CD1c-positive myeloid dendritic cell (primary cell): Measurements from ENCODE around the gene MPRIP.

Experiments
- DNase-seq: peaks from one replicate; pipeline ENCODE4 v3.0.0-alpha.2; 2016; ENCODE audit errors: extremely low spot score

MPRIP gene

GRCh38 chr17:17028059-17028877, 14.0 kb upstream of the MPRIP start:
- no peak for DNase-seq

- DNase-seq = no peak
Measured at GRCh38 chr17:17028878-17029535, 13.2 kb upstream of the MPRIP start.

DNA sequence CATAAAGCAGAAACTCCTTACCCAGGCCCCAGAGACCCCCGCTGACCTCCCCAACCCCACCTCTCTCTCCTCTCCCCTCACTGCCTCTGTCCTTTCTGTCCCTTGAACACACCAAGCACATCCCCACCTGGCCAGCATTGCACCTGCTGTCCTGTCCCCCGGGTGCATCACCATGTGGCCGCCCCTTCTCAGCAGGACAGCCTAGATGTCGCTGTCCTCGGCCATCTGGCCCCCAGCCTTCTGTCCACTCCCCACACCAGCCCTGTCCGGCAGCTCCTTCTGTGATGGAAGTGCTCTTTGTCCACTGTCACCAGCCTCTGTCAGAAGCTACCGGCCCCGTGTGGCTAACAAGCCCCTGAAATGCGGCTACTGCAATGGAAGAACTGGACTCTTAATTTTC, 12.3 kb upstream of the MPRIP start:
- no peak for DNase-seq

GRCh38 chr17:17030515-17031211, 11.6 kb upstream of the MPRIP start:
- DNase-seq = no peak

DNA sequence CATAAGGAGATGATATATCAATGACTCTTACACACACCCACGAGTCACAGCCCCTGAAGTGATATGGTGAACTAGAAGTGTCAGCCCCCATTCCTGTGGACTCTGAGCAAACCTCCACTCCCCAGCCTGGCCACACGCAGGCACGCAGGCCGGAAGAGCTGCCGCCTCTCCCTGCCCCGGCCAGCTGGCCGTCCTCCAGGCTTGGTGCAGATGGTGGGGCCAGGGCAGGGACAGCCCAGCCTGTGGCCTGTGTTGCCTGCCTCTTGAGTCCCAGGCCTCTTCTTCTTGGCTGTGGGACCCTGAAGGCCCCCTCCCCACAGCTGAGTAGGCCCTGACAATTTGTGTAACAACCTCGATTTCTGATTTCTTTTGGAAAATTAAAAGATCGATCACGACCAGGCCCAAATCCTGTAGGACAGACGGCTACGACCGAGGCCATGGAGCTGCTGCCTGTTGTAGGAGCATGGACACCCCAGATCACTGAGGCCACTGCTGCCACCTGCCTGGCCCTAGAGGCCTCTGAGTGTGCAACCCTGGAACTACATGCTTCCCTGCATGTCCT, 10.0 kb upstream of the MPRIP start:
- DNase-seq = no peak

- DNase-seq = no peak
Measured at GRCh38 chr17:17033466-17033865, 8.8 kb upstream of the MPRIP start.

GRCh38 chr17:17034026-17034425, 8.2 kb upstream of the MPRIP start:
- no peak for DNase-seq

GRCh38 chr17:17034496-17035075, 7.7 kb upstream of the MPRIP start:
- DNase-seq = no peak

GRCh38 chr17:17035490-17035889, 6.8 kb upstream of the MPRIP start:
- DNase-seq = peak; percentile 11

- DNase-seq = no peak
Measured at GRCh38 chr17:17035920-17036523, 6.2 kb upstream of the MPRIP start.

DNA sequence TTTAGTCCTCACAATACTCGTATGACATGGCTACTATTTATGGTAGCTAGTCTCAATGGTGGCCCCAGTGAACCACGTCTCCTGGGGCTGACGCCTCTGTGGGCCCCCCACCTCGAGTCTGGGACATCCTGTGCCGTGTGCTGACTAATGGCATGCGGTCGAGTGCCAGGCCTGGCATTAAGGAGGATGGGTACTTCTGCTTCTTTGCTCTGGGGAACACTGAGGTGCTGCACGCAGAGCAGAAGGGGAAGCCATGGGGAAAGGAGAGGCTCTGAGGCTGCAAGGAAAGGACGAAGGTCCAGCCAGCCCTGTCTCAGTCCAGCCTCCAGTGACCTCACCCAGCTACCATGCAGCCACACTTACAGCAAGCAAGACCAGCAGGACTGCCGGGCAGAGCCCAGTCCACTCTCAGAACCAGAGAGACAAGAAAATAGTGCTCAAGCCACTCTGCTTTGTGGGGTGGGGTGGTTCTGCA, 5.7 kb upstream of the MPRIP start:
- DNase-seq = peak; percentile 82

- DNase-seq = no peak
Measured at GRCh38 chr17:17039911-17040310, 2.3 kb upstream of the MPRIP start.

GRCh38 chr17:17041018-17041521, 1.2 kb upstream of the MPRIP start:
- DNase-seq = no peak

DNA sequence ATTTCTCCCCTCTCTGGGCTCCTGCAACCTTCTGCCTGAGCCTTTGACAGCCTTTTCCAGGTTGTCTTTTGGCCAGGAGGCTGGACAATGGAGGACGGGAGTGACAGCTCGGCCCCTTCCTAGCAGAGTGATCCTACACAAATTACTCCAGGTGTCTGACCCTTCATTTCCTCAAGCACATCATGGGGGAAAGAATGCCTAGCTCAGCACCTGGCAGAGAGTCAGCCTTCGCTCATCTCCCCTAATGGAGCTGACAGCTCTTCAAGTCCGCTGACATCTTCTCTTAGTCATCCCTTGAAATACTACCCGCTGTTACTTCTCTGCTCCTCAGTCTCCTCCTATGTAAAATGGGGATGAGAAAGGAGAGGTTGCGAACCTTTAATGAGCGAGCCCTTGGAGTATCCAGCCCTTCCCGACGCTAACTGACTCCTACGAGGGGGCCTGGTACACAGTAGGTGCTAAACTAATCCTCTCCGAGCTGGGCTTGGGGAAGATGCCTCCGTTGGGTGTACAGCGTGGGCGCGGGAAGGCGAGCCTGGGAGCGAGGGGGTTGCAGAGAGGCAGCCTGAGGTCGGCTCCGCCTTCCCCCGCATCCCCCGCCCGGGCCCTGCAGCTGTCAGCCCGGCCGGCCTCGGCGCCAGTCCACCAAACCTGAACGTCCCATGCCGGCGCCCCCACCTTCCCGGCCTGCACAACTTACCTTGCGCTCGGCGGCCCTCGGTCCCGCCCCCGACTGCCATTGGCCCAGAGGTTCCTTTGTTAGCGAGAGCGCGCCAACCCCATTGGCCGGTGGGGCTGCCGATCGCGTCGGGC, 480 bp upstream of the MPRIP start:
- DNase-seq = peak; percentile 96

- DNase-seq = peak; percentile 48
Measured at GRCh38 chr17:17042851-17043460, 699 bp downstream of the MPRIP start.

DNA sequence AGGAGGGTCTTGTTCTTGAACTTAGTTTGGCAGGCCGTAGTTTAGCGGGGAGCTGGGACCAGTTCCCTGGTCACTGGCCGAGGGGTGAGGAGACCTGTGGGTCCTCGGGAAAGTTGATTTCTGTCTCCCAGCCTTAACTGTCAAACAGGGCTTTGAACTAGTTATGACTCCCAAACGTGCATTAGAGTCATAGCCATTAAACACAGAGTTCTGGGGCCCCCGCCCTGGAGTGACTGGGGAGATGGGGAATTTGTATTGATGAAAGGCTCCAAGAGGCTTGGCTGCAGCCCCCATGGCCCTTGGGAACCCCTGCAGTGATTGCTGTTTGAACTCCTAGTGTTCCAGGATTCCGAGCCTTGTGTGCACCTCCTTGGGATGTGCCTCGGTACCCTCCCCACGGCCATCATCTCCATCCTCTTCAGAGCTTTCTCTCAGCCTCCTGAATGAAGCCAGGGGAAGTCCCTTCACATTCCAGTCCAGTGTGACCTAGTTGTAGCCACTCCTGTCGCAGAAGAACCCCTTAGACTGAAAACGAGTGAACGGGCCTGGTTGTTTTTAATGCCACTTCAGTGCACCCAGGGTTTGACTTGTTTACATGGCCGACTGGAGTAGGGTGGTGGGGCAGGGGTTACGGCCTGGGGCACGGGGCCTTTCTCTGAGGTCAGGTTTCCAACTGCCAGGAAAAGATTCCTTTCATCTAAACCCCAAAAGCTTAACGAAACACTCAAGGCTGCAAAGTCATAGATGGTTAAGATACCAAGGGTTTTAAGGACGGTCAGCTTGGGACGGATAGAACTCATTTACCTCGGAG, 1.4 kb downstream of the MPRIP start:
- DNase-seq = no peak

- DNase-seq = peak; percentile 89
Measured at GRCh38 chr17:17044846-17045561, 2.7 kb downstream of the MPRIP start.

GRCh38 chr17:17048106-17048505, 5.8 kb downstream of the MPRIP start:
- no peak for DNase-seq
